Naive thymus-derived CD8-positive, alpha-beta T cell (primary cell): ENCODE results near the gene BARX1. TPM values are rescaled to one million over a fixed set of nuclear protein-coding genes. Genes with fewer than 3 reads are reported as not detected.
"Not testable (repeated sequence)": the region's sequence is repeated elsewhere in the genome, so short reads cannot be mapped to it uniquely, and the experiment has no call there.

Source experiments
- ATAC-seq, 2 donors: fragments of 150-1000 bp; cut with Tn5 transposase in 1 of 2; sonication (Bioruptor Pico), chemical (Tn5 transposase) in 1 of 2; 1 replicate in 1 of 2; 2 replicates in 1 of 2; pipeline ENCODE4 v1.10.0; 2021; ENCODE audit warnings: mild to moderate bottlenecking in 2 of 2, moderate library complexity in 2 of 2
- POLR2A ChIA-PET: fragments of 350-600 bp; sonication (Branson Sonifier 250); formaldehyde crosslinking; loops from one replicate; lab custom pipeline; 2021; ENCODE audit warnings: antibody characterized with exemption; lab: Charles Lee
- DNase-seq, 10 donors: peaks; one replicate each; pipeline versions ENCODE4 v3.0.0 to v3.0.0-alpha.2; 2020 to 2022
- H3K27ac Mint-ChIP-seq, 10 donors: one replicate each; pipeline ENCODE4 v1.8.0; 2020 to 2022; ENCODE audit warnings: mild to moderate bottlenecking in 10 of 10, mixed read lengths in 10 of 10, moderate library complexity in 4 of 10, inconsistent platforms in 1 of 10
- H3K27me3 Mint-ChIP-seq, 5 donors: one replicate each; pipeline ENCODE4 v1.8.0; 2021 to 2022; ENCODE audit warnings: mixed read lengths in 5 of 5
- H3K36me3 Mint-ChIP-seq, 3 donors: one replicate each; pipeline ENCODE4 v1.8.0; 2020 to 2022; ENCODE audit warnings: mixed read lengths in 3 of 3, mild to moderate bottlenecking in 2 of 3, inconsistent platforms in 1 of 3
- H3K4me1 Mint-ChIP-seq, 4 donors: one replicate each; pipeline ENCODE4 v1.8.0; 2021 to 2022; ENCODE audit warnings: mixed read lengths in 4 of 4
- H3K4me3 Mint-ChIP-seq, 10 donors: one replicate each; pipeline ENCODE4 v1.8.0; 2020 to 2022; ENCODE audit warnings: mild to moderate bottlenecking in 10 of 10, mixed read lengths in 10 of 10, moderate library complexity in 6 of 10, inconsistent platforms in 1 of 10
- H3K9me3 Mint-ChIP-seq, 9 donors: one replicate each; pipeline ENCODE4 v1.8.0; 2020 to 2022; ENCODE audit warnings: mixed read lengths in 9 of 9, mild to moderate bottlenecking in 3 of 9, inconsistent platforms in 1 of 9, moderate library complexity in 1 of 9
- polyA plus RNA-seq, 3 donors: library from polyadenylated mRNA; unstranded; fragments of 300-500 nt; fragmentation: Illumina TruSeq; gene quantifications; one replicate each; pipeline ENCODE4 v1.2.3, GENCODE V29; 2021
- total RNA-seq, 8 experiments: library from RNA in 2 of 8; stranded (reverse) in 2 of 8; gene quantifications; one replicate each; pipeline ENCODE4 v1.2.3 and lab custom pipeline; 2021 to 2026

Gene BARX1
- total and polyA plus RNA-seq, 5 experiments from 2014 or later, result not detected

DNA sequence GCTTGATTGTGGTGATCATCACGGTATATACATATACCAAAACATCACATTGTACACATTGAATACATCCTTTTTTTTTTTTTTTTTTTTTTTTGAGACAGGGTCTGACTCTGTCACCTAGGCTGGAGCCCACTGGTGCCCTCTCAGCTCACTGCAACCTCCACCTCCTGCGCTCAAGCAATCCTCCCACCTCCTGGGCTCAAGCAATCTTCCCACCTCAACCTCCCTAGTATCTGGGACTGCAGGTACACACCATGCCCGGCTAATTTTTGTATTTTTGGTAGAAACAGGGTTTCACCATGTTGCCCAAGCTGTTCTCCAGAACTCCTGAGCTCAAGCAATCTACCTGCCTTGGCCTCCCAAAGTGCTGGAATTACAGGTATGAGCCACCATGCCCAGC, 8.3 kb upstream of the BARX1 start:
- H3K4me3 Mint-ChIP-seq, result peak overlapping the region in 1 of 10 donors; percentile 11
- DNase-seq, result peak in 1 of 10 donors; percentile 4
- H3K9me3 Mint-ChIP-seq, POLR2A ChIA-PET, ATAC-seq, H3K27ac Mint-ChIP-seq, H3K36me3 Mint-ChIP-seq: not testable (repeated sequence)
- H3K27me3 Mint-ChIP-seq, result peaks cover 27 to 70% (median 41%) of the 10 kb centered on the region in 5 donors
- peaks cover 17 to 38% (median 30%) of the 10 kb centered on the region in 4 donors for H3K4me1 Mint-ChIP-seq

DNA sequence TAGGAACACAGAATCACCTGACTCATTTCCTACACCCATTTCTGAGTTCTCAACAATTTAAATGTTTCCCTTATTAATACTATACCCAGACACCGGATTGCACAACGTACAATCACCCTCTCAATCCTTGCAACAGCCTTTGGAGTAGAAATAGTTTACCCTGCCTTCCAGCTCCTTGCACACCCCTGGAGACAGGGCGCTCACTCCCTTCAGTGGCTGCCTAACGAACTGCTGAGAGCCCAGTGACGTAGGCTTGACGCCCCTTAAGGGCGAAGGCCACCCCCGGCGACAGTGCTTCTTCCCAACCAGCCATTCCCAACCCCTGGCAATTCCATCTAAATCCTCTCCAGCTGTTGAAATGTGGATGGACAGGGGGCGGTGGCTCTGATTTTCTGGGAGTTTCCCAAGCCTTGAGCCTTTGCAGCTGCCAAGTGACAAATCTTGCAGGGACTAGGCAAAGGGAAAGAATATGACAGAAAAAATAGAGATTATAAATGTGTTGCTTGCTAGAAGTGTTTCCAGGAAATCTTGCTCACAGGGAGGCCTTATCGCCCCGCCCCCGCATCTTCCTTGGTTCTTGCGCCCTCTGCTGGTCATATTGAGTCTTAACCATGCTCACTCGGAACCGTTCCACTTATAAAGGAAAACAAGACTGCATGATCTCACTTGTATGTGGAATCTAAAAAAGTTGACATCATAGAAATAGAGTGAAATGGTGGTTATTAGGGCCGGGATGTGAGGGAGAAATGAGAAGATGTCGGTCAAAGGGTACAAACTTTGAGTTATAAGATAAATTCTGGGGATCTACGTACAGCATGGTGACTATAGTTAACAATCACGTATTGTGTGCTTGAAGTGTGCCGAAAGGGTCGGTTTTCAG, 7.6 kb upstream of the BARX1 start:
- H3K36me3 Mint-ChIP-seq, result no peaks in the 10 kb centered on the region
- peak; percentile 62 to 90 (median 76) for DNase-seq
- ATAC-seq, result peak; percentile 78 to 84
- H3K27ac Mint-ChIP-seq, result peak overlapping the region in 3 of 10 donors; percentile 10 to 50 (median 10)
- H3K27me3 Mint-ChIP-seq, result peaks cover 27 to 77% (median 43%) of the 10 kb centered on the region in 5 donors
- H3K4me3 Mint-ChIP-seq, result peak overlapping the region in 3 of 10 donors; percentile 3 to 39 (median 11)
- POLR2A ChIA-PET, result no interaction called here
- H3K4me1 Mint-ChIP-seq, result peaks cover 17 to 38% (median 31%) of the 10 kb centered on the region in 4 donors
- H3K9me3 Mint-ChIP-seq, result no peaks in the 10 kb centered on the region

DNA sequence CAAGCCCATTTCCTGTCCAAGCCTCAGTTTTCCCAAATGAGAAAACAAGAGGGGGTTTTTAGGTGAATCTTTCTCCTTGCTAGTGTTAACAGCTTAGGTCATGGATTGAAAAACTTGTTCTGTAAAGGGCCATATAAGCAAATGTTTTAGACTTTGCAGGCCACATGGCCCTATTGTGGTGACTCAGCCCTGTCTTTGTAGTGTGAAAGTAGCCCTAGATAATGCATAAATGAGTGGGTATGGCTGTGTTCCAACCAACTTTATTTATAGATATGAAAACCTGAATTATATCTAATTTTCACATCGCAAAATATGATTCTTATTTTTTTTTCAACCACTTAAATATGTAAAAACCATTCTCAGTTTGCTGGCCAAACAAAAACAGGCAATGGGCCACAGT, 6.9 kb upstream of the BARX1 start:
- peaks cover 31 to 85% (median 49%) of the 10 kb centered on the region in 5 donors for H3K27me3 Mint-ChIP-seq

DNA sequence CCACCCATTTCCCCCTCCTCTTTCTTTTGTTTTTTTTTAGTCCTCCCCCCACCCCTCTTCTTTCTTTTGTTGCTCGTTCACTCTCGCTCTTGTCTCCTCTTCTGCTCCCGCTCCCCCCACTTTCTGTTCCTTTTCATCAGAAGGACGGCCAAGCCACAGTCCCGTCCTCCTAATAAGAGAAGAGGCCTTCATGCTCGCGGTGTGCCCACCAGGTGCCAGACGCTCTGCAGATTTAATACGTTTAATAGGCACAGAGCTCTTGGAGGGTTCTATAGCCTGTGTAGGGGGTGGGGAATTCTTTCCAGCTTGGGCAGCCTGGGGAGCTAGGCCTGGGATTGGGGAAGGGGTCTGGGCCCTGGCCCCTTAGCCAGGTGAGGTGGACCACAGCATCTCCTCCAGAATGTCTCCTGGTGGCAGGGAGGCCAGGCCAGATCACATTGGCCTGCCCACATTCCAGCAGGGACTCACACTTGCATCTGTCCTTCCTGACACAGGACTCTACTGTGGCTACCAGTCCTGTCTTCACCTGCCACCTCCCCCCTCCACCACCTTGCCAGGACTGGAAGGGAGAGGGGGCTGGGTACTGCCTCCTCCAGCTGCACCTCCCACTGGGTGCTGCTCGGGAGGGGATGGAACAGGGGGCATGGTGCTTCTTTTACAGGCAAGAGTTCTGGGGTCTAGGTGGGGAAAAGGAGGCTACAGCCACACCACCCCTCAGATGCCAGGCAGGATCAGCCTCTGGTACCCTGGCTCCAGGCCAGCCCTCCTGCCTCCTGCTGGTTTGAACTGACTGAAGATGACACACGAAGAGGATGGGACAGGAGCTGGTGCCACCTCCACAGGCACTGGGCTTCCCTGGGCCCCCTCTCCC, 6.1 kb upstream of the BARX1 start:
- Mint-ChIP-seq H3K4me3 (peak overlapping the region in 9 of 10 donors; percentile 43 to 86 (median 65)), H3K27me3 (peaks cover 32 to 90% (median 52%) of the 10 kb centered on the region in 5 donors), H3K36me3 (no peaks in the 10 kb centered on the region), H3K9me3 (no peaks in the 10 kb centered on the region), H3K4me1 (peaks cover 17 to 38% (median 34%) of the 10 kb centered on the region in 4 donors), H3K27ac (no peak overlapping the region)
- POLR2A ChIA-PET, result interaction anchor here (1.1 kb wide), 1 partner anchor 12 kb away, joined by 3 read pairs; no protein-coding TSS in a partner anchor
- ATAC-seq (no peak), DNase-seq (peak in 1 of 10 donors; percentile 14)

More for the DNA sequence above, 6.9 kb upstream of the BARX1 start:
- H3K4me3 Mint-ChIP-seq, result peak overlapping the region in 2 of 10 donors; percentile 7 to 75
- H3K9me3 Mint-ChIP-seq, result no peaks in the 10 kb centered on the region
- DNase-seq, result no peak
- no peak overlapping the region for H3K27ac Mint-ChIP-seq
- POLR2A ChIA-PET, result interaction anchor here (1.1 kb wide), 1 partner anchor 11 kb away, joined by 3 read pairs; no protein-coding TSS in a partner anchor
- H3K4me1 Mint-ChIP-seq, result peaks cover 17 to 38% (median 32%) of the 10 kb centered on the region in 4 donors
- ATAC-seq, result no peak
- no peaks in the 10 kb centered on the region for H3K36me3 Mint-ChIP-seq

DNA sequence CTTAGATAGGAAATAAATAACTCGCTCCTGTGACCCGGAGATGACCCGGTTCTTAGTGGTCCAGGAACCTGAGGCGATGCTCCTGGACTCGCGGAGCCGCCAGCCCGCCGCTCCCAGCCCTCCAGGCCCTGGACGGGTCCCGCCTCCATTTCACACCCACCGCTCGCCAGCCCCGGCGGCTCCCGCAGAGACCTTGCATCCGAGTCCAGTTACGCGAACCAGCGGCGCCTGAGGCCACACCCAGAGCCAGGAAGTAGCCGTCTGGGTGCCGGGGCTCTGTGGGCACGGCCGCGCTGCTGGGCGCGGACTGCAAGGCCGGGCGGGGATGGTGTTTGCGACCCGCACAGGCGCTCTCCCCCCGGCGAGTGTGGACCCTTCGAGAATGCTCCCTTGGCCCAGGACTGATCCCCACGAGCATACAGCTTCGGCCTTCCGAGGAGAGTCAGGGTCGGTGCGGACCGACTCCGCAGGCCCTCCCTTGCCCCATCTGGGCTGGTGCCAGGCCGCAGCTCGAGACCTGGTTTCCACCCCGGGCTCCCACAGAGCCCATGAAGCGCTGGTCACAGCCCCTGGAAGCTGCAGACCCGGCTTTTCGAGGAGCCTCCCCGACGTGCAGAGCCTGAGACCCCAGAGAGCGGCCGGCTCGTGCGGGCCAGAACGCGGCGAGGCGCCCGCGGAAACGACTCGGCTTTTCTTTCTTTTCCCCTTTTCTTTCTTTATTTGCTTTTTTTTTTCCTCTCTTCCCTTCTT, 5.2 kb upstream of the BARX1 start:
- POLR2A ChIA-PET, result no interaction called here
- no peak for DNase-seq
- Mint-ChIP-seq H3K36me3 (no peaks in the 10 kb centered on the region), H3K27me3 (peaks cover 36 to 90% (median 55%) of the 10 kb centered on the region in 5 donors), H3K9me3 (no peaks in the 10 kb centered on the region), H3K27ac (no peak overlapping the region), H3K4me1 (peaks cover 20 to 46% (median 42%) of the 10 kb centered on the region in 4 donors), H3K4me3 (peak overlapping the region in 9 of 10 donors; percentile 43 to 86 (median 72))
- peak in 1 of 2 donors; percentile 12 for ATAC-seq

DNA sequence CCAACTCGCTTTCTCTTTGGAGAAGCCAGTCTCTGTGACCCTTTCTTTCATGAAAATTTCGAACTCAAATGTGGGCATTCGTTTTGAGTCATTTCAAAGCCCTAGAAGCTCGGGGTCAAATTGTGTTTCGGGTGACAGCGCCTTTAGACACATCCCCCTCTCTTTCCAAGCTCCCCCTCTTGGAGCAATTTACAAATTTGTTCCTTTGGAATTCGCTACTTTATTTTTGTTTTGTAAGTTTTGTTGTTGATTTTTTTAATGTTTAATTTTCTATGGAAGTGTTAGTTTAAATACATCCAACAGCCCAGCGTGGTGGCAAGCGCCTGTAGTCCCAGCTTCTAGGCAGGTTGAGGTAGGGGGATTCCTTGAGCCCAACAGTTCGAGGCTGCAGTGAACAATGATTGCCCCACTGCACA, 4.6 kb upstream of the BARX1 start:
- peak overlapping the region; percentile 44 to 90 (median 72) for H3K4me3 Mint-ChIP-seq
- H3K4me1 Mint-ChIP-seq, result peaks cover 21 to 49% (median 43%) of the 10 kb centered on the region in 4 donors
- H3K27ac Mint-ChIP-seq, result no peak overlapping the region
- no peaks in the 10 kb centered on the region for H3K36me3 Mint-ChIP-seq
- no peak for ATAC-seq
- H3K27me3 Mint-ChIP-seq, result peaks cover 37 to 90% (median 51%) of the 10 kb centered on the region in 5 donors
- DNase-seq, result no peak
- H3K9me3 Mint-ChIP-seq, result no peaks in the 10 kb centered on the region
- POLR2A ChIA-PET, result no interaction called here

DNA sequence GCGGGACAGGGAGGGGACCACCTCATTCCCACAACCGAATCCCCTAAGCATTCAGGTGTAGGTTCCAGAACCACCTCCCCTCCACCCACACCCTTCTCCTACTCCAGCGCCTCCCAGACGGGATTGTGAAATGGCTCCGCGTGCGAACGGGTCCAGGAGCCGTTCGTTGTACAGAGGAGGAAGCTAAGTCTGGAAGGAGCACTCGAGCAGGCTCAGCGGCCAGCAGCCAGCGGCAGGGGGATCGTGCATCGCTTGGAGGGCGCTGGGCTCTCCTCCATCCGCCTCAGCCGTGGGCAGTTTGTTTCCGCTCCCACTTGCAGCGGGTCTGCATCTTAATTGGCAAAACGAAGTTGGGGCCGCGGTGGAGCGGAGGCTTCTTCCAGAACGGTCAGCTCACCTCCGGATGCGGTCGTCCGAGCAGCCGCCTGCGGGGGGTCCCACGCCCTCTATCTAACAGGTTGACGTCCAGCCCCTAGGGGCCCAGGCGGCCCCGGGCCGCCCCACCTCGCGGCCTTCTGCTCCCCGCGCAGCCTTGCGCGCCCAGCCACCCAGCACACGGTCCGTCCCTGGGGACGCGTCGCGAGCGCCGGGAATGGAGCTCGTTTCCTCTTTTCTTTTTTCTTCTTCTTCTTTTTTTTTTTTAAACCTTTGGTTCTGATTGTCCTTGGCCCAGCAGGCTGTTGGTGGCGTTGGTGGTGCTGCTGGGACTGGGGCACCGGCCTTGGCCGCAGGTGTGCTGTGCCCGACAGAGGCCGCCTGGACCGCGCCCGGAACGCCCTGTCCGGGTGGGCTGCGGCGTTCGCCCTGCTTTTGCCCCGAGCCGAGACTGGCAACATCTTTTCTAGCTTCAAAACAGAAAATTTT, 3.9 kb upstream of the BARX1 start:
- POLR2A ChIA-PET, result no interaction called here
- H3K27me3 Mint-ChIP-seq, result peaks cover 33 to 87% (median 48%) of the 10 kb centered on the region in 5 donors
- H3K36me3 Mint-ChIP-seq, result peaks cover 0 to under 1% (median 0%) of the 10 kb centered on the region in 3 donors
- peaks cover 21 to 51% (median 43%) of the 10 kb centered on the region in 4 donors for H3K4me1 Mint-ChIP-seq
- peak in 1 of 2 donors; percentile 14 for ATAC-seq
- H3K27ac Mint-ChIP-seq, result no peak overlapping the region
- peak overlapping the region; percentile 61 to 90 (median 73) for H3K4me3 Mint-ChIP-seq
- no peak for DNase-seq
- no peaks in the 10 kb centered on the region for H3K9me3 Mint-ChIP-seq

DNA sequence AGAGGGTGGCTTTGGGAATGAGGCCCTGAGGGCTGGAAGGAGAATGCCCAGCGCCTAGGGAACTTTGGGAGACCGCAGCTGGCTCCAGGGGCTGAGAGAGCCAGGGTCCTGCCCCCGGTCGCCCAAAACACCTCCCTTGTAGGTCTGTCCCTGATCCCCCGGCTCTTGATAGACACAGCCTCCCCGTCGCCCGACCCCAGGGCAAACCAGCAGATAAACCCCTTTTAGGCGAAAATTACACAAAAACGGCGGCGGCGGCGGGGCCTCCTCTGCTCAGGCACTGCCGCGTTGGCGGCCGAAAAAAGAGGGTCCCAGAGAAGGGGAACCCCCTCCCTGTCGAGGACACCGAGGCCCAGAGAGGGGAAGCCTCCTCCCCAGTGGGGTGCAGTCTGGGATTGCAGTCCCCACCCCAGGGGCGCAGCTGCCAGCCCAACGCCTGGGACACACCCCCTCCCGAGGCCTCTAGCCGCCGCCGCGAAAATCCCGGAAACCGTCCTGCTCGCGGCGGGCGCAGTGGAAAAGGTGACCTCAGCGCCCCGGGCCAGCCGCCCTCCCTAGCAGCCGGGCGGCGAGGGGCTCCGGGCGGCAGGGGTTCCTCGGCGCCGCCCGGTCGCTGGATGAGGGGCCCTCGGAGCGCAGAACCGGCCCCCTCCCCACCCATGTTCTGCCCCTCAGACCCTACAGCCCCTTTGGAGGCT, 3.1 kb upstream of the BARX1 start:
- no peaks in the 10 kb centered on the region for H3K9me3 Mint-ChIP-seq
- peaks cover 28 to 57% (median 51%) of the 10 kb centered on the region in 4 donors for H3K4me1 Mint-ChIP-seq
- peak; percentile 17 to 22 for ATAC-seq
- peak in 1 of 10 donors; percentile 13 for DNase-seq
- peak overlapping the region in 1 of 10 donors; percentile 31 for H3K27ac Mint-ChIP-seq
- H3K27me3 Mint-ChIP-seq, result peaks cover 41 to 92% (median 55%) of the 10 kb centered on the region in 5 donors
- POLR2A ChIA-PET, result no interaction called here
- peaks cover 0 to 5% (median 3%) of the 10 kb centered on the region in 3 donors for H3K36me3 Mint-ChIP-seq
- peak overlapping the region; percentile 54 to 90 (median 73) for H3K4me3 Mint-ChIP-seq

DNA sequence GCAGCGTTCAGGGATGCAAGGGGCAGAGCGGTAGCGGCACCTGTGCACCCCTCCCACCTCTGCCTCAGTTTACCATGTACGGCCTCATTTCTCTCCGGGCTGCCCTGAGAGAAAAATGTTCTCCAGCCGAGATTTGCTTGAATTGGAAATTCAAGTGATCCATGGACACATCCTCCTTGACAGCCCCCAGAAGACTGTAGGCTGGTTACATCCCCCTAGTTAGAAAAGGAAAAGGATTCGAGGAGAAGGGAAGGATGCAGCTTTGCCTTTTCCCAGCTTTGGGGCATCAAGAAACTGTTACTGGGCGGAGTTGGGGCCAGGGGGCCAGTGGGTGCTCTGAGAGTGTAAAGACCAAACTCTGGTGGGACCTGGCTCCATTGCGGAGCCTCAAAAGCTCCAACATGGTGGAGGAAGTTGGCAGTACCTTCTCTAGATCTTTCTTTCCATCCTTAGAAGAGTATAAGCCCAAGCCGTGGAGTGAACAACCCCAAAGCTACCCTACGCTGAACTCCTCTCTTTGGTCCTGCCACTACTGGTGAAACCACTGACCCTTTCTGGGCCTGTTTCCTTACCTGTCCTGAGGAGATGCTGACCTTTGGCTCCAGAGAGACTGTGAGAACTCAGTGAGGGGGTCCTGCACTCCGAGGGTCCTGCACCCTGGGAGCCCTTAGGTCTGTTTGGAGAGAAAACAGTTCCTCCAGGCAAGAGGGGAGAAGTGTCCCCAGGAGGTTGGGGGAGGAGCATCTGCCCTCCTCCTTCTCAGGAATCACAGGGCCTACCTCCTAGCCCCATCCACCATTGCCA, 1.0 kb upstream of the BARX1 start:
- POLR2A ChIA-PET, result no interaction called here
- Mint-ChIP-seq H3K36me3 (peaks cover 0 to 7% (median 3%) of the 10 kb centered on the region in 3 donors), H3K27me3 (peaks cover 31 to 94% (median 59%) of the 10 kb centered on the region in 5 donors), H3K4me1 (peaks cover 24 to 68% (median 53%) of the 10 kb centered on the region in 4 donors), H3K27ac (no peak overlapping the region), H3K4me3 (peak overlapping the region; percentile 12 to 83 (median 76)), H3K9me3 (no peaks in the 10 kb centered on the region)
- no peak for DNase-seq
- no peak for ATAC-seq
